Activated B cell treated with CpG ODN at 0.5 μM for 24 hours (primary cell): ENCODE measurements around the gene KCNJ6. TPM values are rescaled to one million over a fixed set of nuclear protein-coding genes. Genes with fewer than 3 reads are reported as not detected.

Source experiments
- ATAC-seq: fragments of 200-7000 bp; cut with Tn5 transposase; one replicate; pipeline ENCODE4 v1.10.0; 2021; ENCODE audit warnings: low read depth, mild to moderate bottlenecking, moderate library complexity
- CTCF ChIA-PET: fragments of 350-600 bp; sonication (Branson Sonifier 250); formaldehyde crosslinking; loops from one replicate; lab custom pipeline; 2021; ENCODE audit warnings: antibody characterized with exemption; lab: Charles Lee
- POLR2A ChIA-PET: fragments of 350-600 bp; sonication (Branson Sonifier 250); formaldehyde crosslinking; loops from one replicate; lab custom pipeline; 2021; ENCODE audit warnings: antibody characterized with exemption; lab: Charles Lee
- DNase-seq: peaks from one replicate; pipeline ENCODE4 v3.0.0; 2022
- H3K27ac Mint-ChIP-seq: one replicate; pipeline ENCODE4 v1.8.0; 2020; ENCODE audit warnings: mixed read lengths
- H3K27me3 Mint-ChIP-seq: one replicate; pipeline ENCODE4 v1.8.0; 2021; ENCODE audit warnings: mixed read lengths
- H3K36me3 Mint-ChIP-seq: one replicate; pipeline ENCODE4 v1.8.0; 2021; ENCODE audit warnings: low read depth, mixed read lengths
- H3K4me1 Mint-ChIP-seq: one replicate; pipeline ENCODE4 v1.8.0; 2021; ENCODE audit warnings: mixed read lengths
- H3K4me3 Mint-ChIP-seq: one replicate; pipeline ENCODE4 v1.8.0; 2020; ENCODE audit warnings: mild to moderate bottlenecking, mixed read lengths
- H3K9me3 Mint-ChIP-seq: one replicate; pipeline ENCODE4 v1.8.0; 2020; ENCODE audit warnings: mixed read lengths
- intact Hi-C: fragments of 100-400 bp; cut with micrococcal nuclease; formaldehyde crosslinking; loops from one replicate; pipeline ENCODE4 v1.15.1; 2024
- total RNA-seq: library from RNA; stranded (reverse); gene quantifications from 2 replicates; pipeline ENCODE4 v1.2.3, GENCODE V29; 2022
- TF ChIP-seq, protein P1 (sequence below): fragments of 200-600 bp; IDR thresholded peaks from one replicate; pipeline ENCODE4 v1.8.0; 2022; ENCODE audit warnings: antibody characterized with exemption, mild to moderate bottlenecking

KCNJ6 gene
- total RNA-seq, 1 donor from 2014 or later, result not detected

DNA sequence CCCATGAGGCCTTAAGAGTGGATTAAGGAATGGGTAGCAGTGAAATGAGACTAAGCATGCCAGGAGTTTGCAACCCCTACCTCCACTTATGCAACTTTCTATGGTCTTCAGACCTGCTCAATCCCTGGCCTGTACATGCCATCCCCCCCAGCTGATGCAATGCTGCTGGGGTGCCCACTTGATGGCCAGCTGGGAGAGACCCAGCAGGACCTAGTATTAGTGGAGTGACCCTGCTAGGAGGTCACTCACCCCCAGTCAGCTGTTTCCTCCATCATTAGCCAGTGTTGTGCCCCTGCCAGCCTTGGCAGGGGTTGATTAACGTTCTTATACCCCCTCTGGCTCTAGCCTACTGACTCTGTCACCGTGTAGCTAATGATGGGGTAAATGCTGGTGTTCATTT is 313.1 kb downstream of the KCNJ6 start:
- no peak overlapping the region for H3K27ac Mint-ChIP-seq

DNA sequence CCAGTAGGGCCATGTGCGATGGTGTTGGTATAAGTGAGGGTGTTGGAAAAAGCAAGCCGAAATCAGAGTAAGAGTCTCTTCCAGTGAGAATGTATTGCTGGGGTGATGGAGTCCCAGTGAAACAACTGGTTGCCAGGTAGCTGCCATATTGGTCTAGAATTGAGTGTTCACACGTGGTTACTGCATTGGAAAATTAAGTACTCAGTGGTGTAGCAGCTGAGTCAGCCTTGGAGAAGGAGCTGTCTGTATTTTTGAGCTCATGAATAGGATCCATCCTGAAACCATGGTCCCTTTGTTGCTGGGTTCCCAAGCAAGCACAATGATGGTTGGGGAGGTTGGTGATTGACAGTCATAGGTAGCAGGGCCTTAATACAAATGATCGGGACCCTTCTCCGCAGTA is 314.3 kb downstream of the KCNJ6 start:
- ChIA-PET POLR2A (no interaction called here), CTCF (no interaction called here)
- TF ChIP-seq, protein P1, sequence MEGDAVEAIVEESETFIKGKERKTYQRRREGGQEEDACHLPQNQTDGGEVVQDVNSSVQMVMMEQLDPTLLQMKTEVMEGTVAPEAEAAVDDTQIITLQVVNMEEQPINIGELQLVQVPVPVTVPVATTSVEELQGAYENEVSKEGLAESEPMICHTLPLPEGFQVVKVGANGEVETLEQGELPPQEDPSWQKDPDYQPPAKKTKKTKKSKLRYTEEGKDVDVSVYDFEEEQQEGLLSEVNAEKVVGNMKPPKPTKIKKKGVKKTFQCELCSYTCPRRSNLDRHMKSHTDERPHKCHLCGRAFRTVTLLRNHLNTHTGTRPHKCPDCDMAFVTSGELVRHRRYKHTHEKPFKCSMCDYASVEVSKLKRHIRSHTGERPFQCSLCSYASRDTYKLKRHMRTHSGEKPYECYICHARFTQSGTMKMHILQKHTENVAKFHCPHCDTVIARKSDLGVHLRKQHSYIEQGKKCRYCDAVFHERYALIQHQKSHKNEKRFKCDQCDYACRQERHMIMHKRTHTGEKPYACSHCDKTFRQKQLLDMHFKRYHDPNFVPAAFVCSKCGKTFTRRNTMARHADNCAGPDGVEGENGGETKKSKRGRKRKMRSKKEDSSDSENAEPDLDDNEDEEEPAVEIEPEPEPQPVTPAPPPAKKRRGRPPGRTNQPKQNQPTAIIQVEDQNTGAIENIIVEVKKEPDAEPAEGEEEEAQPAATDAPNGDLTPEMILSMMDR, result no peak
- ATAC-seq, result no peak
- no peaks in the 10 kb centered on the region for H3K4me1 Mint-ChIP-seq
- intact Hi-C loops, result no loop called here
- no peaks in the 10 kb centered on the region for H3K36me3 Mint-ChIP-seq
- DNase-seq, result no peak
- no peak overlapping the region for H3K4me3 Mint-ChIP-seq
- H3K9me3 Mint-ChIP-seq, result no peaks in the 10 kb centered on the region
- peaks cover 9% of the 10 kb centered on the region for H3K27me3 Mint-ChIP-seq
- no peak overlapping the region for H3K27ac Mint-ChIP-seq

More for the DNA sequence above, 313.1 kb downstream of the KCNJ6 start:
- ATAC-seq (no peak), DNase-seq (no peak)
- TF ChIP-seq, protein P1, result no peak
- Mint-ChIP-seq H3K27me3 (peaks cover 9% of the 10 kb centered on the region), H3K4me1 (no peaks in the 10 kb centered on the region), H3K36me3 (no peaks in the 10 kb centered on the region), H3K4me3 (no peak overlapping the region), H3K9me3 (no peaks in the 10 kb centered on the region)
- ChIA-PET POLR2A (no interaction called here), CTCF (no interaction called here)
- intact Hi-C loops, result no loop called here

DNA sequence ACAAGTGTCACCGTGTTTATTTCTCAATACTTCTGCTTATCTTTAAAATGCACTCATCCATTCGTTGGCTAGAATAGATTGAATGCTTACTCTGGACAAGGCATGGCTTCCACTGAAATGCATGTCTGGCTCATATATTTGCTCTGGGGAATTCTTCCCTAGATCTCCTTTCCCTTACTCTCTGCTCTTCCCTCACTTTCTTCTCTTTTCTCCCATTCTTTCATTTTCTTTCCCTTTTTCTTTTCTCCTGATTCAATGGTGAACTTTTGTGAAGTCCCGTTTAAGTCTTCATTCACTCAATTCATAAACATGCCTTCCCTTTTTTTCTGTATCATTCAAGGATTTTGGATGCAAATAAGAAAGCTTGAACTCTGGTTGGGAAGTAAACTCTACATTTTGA is 315.2 kb downstream of the KCNJ6 start:
- H3K27ac Mint-ChIP-seq, result no peak overlapping the region
- ATAC-seq (no peak), DNase-seq (no peak)
- TF ChIP-seq, protein P1, result no peak
- intact Hi-C loops, result no loop called here
- peaks cover 3% of the 10 kb centered on the region for H3K9me3 Mint-ChIP-seq
- no peaks in the 10 kb centered on the region for H3K36me3 Mint-ChIP-seq
- H3K4me1 Mint-ChIP-seq, result no peaks in the 10 kb centered on the region
- ChIA-PET CTCF (no interaction called here), POLR2A (no interaction called here)
- H3K4me3 Mint-ChIP-seq, result no peak overlapping the region
- H3K27me3 Mint-ChIP-seq, result peaks cover 5% of the 10 kb centered on the region

GRCh38 chr21:37595944-37596343 is 320.3 kb downstream of the KCNJ6 start:
- Mint-ChIP-seq H3K36me3 (no peaks in the 10 kb centered on the region), H3K4me1 (no peaks in the 10 kb centered on the region), H3K27me3 (no peaks in the 10 kb centered on the region), H3K4me3 (no peak overlapping the region), H3K9me3 (peaks cover 3% of the 10 kb centered on the region), H3K27ac (no peak overlapping the region)
- intact Hi-C loops, result no loop called here
- no peak for ATAC-seq
- DNase-seq, result no peak
- POLR2A ChIA-PET, result no interaction called here
- TF ChIP-seq, protein P1, result no peak
- CTCF ChIA-PET, result no interaction called here

DNA sequence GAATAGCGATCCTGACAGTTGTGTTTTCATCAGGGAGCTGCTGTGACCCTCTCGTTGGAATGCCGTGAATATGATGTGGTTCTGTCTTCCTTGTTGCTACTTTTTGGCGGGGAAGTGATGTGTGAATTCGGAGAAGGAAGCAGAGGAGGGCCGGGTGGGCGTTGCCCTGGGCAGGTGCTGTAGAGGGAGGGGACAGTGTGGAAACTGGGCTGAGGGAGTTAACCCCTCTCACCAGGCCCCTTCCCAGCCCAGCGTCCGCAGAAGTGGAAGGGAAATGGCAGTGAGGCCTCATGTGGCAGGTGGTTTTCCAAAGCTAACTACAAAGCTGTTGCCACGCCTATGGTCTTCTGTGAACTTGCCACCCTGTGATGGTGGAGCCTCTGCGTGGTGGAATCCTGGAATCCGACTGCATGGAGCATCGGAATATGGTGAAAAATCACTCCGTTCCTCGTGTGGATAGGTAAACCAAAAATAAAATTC is 321.7 kb downstream of the KCNJ6 start:
- Mint-ChIP-seq H3K27me3 (no peaks in the 10 kb centered on the region), H3K36me3 (no peaks in the 10 kb centered on the region), H3K4me3 (no peak overlapping the region), H3K4me1 (no peaks in the 10 kb centered on the region), H3K27ac (no peak overlapping the region), H3K9me3 (peaks cover 3% of the 10 kb centered on the region)
- POLR2A ChIA-PET, result no interaction called here
- DNase-seq (no peak), ATAC-seq (no peak)
- TF ChIP-seq, protein P1, result no peak
- intact Hi-C loops, result no loop called here
- CTCF ChIA-PET, result no interaction called here
